AG08395 (cell line): ENCODE data around the gene KCNIP1.
"Not testable (repeated sequence)": the region's sequence is repeated elsewhere in the genome, so short reads cannot be mapped to it uniquely, and the experiment has no call there.

Experiments used
- DNase-seq: peaks from one replicate; pipeline ENCODE4 v3.0.0; 2012; ENCODE audit warnings: mixed read lengths, low spot score

The KCNIP1 gene

GRCh38 chr5:170536525-170536924 lies 32.7 kb downstream of the KCNIP1 start:
- no peak for DNase-seq

DNA sequence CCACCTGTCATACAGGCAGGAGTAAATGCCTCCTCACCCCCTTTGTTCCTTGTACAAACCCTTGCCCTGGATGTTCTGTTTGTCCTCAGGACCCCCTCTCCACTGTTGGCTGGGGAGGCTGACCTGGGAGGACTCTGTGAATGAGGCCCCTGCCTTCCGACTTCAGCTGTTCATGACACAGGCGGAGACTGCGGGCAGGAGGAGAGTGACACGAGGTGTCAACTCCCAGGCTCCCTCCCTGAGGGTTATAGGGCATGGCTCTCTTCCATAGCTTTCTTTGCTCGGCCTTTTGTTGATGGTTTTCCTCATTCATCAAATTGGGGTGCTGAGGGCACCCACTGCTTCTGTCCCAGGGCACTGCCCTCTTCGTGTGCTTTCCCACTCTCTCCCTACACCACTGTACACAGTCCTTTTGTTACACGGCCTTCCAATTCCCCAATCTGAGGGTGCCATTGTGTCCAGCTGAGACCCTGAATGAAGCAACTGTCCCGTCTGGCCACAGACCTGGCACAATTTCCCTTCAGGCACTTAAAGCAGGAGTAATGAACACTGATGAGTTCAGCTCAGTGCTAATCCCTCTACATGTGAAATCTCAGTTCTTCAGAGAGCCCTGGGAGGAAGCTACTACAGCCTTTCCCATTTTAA lies 33.8 kb downstream of the KCNIP1 start:
- no peak for DNase-seq

DNA sequence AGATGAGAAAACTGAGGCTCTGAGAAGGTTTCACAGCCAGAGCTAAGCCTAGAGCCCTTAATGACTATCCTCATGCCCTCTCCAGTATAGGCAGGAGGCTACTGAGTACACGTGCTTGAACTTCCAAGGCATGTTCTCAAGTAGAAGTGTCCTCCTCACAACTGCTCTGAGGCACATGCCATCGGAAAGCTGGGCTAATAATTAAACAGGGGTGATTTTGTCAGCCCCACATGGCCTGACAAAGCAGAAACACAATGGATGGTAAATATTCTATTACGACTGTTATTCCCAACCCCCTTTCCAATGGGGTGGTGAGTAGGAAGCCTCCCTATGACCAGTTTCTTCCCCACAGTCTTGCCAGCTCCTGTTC lies 34.3 kb downstream of the KCNIP1 start:
- no peak for DNase-seq

DNA sequence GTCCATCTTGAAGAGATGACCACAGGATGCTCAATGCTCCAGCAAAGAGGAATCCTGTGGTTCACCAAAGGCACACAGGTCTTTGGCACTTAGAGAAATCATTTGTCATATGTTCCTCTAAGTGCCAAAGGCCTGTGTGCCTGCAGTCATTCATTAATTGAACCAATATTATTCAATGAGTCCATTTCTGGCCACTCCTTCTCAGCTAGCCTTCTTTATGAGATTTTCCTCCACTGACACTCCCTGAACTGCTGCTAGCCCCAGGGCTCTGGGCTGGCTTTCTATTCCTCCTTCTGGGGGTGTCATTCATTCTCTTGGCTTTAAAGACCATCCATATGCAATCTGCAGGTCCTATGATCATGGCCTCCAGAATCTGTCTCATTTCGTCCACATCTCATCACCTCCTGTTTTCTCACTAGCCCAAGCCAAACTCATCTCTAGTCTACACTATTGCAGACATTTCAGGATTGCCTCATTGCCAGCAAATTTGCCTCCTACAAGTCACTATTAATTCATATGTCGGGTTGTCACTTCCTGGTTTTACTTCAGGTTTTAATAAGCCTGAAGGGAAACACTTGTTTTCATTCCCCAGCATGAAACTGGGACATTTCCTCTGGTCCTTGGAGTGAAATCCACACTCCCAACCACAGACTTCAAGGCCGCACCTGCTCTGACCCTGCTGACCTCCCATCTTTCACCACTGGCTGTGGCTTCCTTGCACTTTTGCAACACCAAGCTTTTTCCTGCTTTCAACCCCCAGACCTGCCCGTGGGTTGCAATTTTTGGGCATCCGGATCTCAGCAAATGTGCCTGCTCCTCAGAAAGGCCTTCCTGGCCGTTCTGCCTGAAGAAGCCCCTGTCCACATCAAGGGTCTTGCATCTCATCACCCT lies 35.1 kb downstream of the KCNIP1 start:
- no peak for DNase-seq

GRCh38 chr5:170540271-170540670 lies 36.5 kb downstream of the KCNIP1 start:
- DNase-seq: no peak

DNA sequence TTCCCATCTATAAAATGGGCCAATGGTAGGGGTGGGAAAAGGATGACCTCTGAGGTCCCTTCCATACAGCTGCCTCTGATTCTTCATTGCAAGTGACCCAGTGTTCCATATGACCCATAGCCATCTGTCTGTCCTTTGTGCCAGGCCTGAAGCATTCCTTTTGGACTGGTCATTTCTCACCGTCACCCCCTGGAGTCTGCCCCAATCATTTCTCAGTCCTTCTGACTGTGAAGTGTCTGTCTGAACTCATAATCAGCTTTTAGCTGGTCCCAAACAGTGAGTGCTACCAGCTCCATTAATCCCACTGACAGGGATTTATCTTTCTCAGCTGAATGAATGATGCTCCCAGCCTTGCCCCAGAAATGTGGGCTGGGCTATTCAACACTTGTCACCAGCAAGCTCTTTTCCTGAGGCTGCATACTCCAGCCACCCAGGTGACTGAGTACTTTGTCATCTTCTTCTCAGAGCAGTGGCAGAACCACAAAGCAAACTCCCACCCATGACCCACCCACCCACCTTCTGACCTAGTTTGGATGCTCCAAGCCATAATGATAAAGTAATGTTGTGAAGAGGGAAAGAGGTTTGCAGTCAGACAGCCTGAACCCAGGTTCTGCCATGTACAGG lies 37.4 kb downstream of the KCNIP1 start:
- no peak for DNase-seq

- no peak for DNase-seq
Measured at GRCh38 chr5:170542691-170543293, 39.0 kb downstream of the KCNIP1 start.

GRCh38 chr5:170545313-170545712 lies 41.5 kb downstream of the KCNIP1 start:
- DNase-seq: no peak

GRCh38 chr5:170545811-170546210 lies 42.0 kb downstream of the KCNIP1 start:
- no peak for DNase-seq

DNA sequence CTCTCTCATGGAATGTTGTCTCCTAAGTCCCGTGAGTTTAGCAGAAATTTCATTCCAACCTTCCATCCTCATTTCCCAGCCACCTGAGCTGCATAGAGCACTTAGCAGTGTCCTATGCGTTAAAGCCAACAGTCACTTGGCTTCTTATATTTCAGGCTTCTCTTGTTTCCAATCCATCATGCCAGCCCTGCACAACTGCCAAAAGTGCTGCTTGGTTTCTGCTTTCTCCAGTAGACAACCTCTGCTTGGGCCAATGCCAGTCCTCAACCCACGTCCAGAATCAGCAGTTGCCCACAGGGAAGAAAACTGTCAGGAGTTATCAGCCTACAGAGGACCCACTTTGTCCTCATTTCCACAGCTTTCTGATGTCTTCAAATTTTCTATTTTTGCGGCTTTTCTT lies 42.5 kb downstream of the KCNIP1 start:
- no peak for DNase-seq

- not testable (repeated sequence) for DNase-seq
Measured at GRCh38 chr5:170550382-170550781, 46.6 kb downstream of the KCNIP1 start.

DNA sequence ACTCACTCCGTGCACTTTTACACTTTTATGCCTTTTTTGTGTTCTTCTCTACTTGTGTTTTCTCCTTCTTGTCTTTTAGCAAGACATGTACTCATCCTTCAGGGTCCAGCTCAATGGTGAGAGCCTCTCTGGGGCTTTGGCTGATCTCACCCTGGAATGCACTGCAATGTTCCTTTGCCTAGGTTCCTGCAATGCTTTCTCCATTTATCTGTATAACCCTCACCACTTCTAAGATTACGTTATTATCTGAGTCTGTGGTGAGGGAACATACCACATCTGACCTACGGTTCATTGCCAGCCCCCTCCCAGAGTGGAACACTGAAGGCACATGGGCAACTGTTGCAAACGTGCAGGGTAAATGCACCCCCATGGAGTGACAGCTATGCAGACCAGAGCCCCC lies 47.3 kb downstream of the KCNIP1 start:
- DNase-seq: no peak

DNA sequence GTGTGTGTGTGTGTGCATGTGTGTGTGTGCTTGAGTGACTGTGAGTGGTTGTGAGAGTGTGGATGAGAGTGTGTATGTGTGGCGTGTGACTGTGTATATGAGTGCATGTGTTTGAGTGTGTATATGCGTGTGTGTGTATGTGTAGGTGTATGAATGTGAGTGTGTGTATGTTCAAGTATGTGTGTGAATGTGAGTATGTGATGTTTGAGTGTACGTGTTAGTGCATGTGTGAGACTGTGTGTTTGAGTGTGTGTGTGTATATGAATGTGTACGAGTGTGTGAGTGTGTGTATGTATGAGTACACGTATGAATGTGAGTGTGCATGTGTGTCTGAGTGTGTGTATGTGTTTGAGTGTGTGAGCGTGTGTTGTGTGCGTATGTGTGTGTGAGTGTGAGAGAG lies 47.8 kb downstream of the KCNIP1 start:
- no peak for DNase-seq

DNA sequence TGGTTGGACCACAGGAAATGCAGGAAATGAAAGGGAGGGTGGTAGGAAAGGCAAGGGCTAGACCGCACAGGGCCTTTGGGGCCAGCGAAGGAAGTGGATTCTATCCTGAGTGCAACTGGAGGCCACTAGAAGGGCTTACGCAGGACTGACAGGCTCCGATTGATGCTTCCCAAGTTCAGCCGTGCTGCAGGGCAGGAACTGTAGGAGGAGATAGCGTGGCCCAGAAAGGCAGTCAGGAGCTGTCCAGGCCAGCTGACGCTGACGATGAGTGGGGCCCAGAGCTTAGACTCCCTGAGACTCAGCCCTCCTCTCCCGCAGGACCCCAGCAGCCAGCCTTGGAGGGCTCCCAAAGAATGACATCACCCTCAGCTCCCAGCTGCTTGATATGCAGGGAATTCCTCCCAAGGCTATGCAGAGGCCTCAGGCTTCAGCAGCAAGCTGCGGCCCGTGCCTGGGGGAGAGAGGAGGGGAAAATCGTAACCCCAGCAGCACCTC lies 48.8 kb downstream of the KCNIP1 start:
- DNase-seq: peak; percentile 65

DNA sequence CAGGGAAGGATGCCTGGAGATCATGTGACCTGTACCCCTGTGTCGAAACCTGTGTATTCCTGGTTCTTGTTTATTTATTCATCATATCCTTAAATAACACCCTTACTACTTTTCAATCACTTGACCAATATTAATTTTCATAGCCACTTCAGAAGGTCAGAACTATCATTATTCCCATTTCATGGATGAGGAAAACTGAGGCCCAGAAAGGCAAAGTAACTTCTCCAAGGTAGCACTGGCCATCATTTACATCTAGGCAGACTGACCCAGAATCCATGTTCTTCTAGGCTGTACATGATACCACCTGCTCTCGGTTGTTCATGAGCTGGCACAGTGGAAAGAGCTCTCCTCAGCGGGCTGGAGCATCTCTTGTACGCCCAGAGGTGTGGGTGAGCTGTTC lies 49.4 kb downstream of the KCNIP1 start:
- no peak for DNase-seq

DNA sequence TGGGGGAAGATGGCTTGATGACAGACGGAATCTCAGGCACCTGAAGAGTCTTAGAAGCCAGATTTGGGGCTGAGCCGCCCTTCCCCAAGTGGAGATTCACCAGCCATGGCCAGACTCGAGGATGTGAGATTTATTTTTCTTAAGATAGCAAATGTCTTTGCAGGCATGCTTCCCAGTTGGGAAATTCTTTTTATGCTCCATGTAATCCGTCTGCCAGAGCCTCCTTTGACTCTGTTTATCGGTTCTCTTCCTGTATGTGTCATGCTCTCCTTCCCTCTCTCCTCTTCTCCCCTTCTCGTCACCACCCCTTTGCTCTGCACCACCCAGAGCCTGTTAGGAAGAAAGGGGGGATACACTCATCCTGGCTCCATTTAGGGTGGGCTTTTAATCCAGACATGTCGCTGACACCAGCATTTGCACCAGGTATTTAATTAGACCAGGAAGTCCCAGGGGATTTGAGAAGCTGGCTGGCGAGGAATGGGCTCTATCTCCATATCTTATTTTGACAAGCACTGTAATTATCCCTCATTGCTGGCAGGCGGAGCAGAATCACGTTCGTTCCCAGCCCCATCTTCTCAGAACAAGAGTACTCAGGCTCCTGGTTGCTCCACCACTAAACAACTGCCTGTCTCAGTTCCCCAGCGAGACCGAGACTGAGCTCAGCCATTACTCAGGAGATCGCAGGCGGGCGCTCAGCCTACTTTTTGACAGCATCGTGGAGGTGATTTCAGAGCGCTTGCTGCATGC lies 50.9 kb downstream of the KCNIP1 start:
- DNase-seq: no peak

DNA sequence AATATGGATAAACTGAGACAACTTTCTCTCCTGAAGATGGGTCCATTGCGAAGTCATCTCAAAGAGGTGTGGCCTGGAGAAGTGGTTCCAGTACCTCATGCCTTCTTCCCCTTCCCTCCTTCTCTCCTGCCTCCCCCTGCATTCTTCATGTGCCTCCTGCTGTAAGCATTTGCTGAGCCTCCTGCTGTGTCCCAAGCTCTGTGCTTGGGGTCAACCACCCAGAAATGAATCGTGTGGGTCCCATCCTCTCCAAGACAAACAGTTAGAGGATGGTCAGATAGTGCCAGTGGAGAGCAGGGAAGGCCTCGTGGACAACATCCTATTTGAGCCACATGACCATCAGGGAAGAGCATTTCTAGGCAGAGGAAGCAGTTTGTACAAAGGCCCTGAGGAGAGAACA lies 53.5 kb downstream of the KCNIP1 start:
- no peak for DNase-seq

- no peak for DNase-seq
Measured at GRCh38 chr5:170559296-170559695, 55.5 kb downstream of the KCNIP1 start.

DNA sequence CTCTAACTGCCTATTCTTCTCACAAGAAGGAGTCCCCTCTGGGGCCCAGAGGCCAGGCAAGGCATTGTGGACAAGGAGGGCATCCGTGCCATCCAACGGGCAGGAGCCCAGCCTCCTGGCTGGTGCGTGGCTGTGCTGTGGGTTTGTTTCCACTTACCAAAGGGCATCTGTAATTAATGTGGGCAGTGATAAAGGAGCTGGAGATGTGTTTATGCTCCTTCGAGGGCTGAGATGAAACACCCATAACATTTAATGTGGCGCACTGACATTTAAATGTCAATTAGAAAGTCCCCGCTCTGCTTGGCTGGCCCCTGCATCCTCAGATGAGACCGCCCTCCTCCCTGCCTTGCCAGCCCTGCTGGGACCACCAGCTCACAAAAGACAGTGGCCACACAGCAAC lies 57.1 kb downstream of the KCNIP1 start:
- no peak for DNase-seq

GRCh38 chr5:170562166-170562874 lies 58.5 kb downstream of the KCNIP1 start:
- no peak for DNase-seq

DNA sequence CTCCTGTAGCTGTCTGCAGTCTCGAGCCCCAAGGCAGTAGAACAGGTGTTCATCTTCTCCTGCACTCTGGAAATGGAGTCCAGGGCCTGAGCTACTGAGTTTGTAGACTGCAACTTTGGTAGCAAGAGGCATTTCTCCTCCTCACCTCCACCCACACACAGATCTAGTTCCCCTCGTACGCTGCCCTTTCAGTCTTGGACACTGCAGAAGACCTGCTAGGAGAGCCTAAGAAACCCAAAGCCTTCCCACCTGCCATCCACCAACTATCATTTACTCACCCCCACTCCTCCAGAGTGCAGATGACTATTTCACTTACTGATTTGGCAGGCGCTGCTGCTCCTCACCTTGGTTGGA lies 59.0 kb downstream of the KCNIP1 start:
- DNase-seq: no peak
